Hindlimb muscle (tissue), 1 donor: ENCODE data around the gene CCDC92. TPM values are rescaled to one million over a fixed set of nuclear protein-coding genes. Genes with fewer than 3 reads are reported as not detected.
"Not testable (repeated sequence)": the region's sequence is repeated elsewhere in the genome, so short reads cannot be mapped to it uniquely, and the experiment has no call there.

ENCODE experiments used
- DNase-seq: peaks from one replicate; pipeline ENCODE4 v3.0.0-alpha.2; 2013
- polyA plus RNA-seq: library from polyadenylated mRNA; unstranded; fragments of 120-200 nt; gene quantifications from one replicate; pipeline ENCODE4 v1.2.1, GENCODE V29; 2013; ENCODE audit not compliant: insufficient read length

The CCDC92 gene
- polyA plus RNA-seq, 1 donor, result 29.5 TPM

GRCh38 chr12:123936471-123936870, 36.2 kb downstream of the CCDC92 start:
- no peak for DNase-seq

DNA sequence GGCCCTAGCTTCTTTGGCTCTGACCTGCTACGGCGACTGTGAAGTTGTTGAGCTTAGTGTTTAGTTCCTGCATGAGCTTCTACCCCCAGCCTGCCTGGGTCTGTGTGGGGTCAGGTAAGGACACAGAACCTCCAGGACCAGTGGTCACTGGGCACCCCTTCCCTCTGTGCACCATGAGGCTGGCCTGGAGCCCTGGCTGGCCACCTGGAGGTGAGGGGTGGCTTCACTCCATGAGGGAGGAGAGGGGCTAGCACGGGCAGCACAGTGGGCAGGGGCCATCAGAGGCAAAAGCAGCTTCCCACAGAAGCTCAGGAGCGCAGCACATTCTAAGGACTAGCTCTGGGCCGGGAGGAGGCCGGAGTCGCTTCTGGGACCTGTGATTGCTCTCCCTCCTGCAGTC, 36.7 kb downstream of the CCDC92 start:
- no peak for DNase-seq

- no peak for DNase-seq
Measured at GRCh38 chr12:123934829-123935228, 37.8 kb downstream of the CCDC92 start.

DNA sequence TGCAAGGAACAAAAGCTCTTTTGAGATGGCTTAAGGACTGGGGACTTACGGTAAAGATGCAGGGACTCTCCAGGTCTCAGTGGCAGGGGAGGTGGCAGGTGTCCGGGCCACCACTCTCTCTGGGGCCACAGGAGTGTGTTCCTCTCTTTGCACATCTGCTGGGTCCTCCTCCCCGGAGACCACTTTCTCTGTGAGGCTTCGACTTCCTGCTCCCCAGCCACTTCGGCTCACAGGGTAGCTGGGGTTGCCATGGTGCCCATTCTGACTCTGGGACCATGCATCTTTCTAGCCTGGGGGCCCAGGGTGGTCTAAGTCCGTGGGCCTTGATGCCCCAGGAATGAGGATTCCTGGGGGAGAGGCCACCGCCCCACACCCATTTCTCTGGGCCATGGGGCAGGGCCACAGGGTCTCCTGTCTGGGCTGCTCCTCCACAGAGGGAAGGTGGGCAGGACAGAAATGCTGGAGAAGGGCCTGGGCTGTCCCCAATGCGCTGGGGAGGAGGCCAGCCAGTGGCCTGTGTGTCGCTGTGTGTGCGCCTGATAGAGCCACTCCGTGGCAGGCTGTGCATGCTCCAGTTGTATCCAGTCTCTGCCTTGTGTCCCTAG, 38.5 kb downstream of the CCDC92 start:
- no peak for DNase-seq

GRCh38 chr12:123933214-123933613, 39.4 kb downstream of the CCDC92 start:
- no peak for DNase-seq

GRCh38 chr12:123931686-123932321, 40.8 kb downstream of the CCDC92 start:
- no peak for DNase-seq

GRCh38 chr12:123929946-123930583, 42.6 kb downstream of the CCDC92 start:
- no peak for DNase-seq

- no peak for DNase-seq
Measured at GRCh38 chr12:123928897-123929296, 43.7 kb downstream of the CCDC92 start.

- no peak for DNase-seq
Measured at GRCh38 chr12:123928274-123928865, 44.3 kb downstream of the CCDC92 start.

- DNase-seq, result no peak
Measured at GRCh38 chr12:123924539-123924938, 48.1 kb downstream of the CCDC92 start.

GRCh38 chr12:123923927-123924326, 48.7 kb downstream of the CCDC92 start:
- DNase-seq, result no peak

- DNase-seq, result no peak
Measured at GRCh38 chr12:123923038-123923437, 49.6 kb downstream of the CCDC92 start.

DNA sequence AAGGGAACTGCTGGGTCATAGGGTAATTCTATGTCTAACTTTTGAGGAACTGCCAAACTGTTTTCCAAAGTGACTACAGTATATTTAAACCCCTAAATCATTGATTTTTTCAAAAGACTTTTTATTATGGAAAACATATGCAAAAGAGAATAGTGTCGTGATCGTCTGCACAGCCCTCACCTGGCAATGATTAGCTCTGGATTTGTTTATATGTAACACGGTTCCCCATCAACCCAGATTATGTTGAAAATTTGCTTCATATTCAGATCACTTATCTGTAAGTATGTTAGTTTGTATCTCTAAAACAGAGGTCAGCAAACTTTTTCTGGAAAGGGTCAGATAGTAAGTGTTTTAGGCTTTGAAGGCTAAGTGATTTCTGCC, 52.7 kb downstream of the CCDC92 start:
- no peak for DNase-seq

- no peak for DNase-seq
Measured at GRCh38 chr12:123917337-123917850, 55.2 kb downstream of the CCDC92 start.

DNA sequence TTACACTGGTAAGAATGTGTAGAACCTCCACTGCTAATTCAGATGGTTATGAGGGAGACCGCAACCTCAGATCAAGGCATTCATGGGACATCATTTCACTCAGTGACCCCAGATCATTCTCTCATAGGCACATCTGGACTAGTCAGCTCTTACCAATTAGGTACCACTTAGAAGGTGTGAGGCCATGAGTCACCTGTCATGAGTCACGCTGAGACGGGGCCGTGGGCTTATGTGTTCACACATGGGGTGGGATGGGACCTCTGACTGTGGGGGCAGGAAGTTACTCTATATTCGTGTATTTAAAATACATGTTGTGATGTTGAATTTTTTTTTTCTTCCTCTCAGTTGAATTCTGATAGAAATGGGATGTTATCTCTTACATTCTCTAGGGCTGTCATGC, 55.9 kb downstream of the CCDC92 start:
- DNase-seq, result no peak

DNA sequence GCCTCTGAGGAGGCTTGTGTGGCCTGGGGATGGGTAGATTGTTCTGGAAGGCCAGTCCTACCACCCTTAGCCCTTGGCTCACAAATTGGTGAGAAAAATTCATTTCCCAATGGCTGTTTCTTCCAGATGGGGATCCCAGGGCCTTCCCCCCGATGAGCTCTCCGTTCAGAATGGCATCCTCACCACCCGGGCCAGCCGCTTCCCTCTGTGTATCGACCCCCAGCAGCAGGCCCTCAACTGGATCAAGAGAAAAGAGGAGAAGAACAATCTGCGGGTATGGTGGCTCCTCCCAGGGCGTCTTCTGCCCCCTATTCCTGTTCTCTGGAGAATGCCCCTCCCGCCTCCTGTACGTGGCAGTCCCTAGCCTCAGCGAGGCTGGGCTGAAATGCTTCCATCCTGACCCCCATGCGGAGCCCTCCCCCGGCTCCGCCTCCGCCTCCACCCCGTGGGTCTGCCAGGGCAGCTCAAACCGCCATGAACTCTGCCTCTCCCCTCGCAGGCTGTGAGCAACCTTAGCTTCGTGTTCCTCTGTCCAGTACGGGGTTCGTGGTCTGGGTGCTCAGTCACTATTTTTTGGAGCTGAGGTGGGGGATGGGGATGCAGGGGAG, 57.8 kb downstream of the CCDC92 start:
- DNase-seq, result no peak

DNA sequence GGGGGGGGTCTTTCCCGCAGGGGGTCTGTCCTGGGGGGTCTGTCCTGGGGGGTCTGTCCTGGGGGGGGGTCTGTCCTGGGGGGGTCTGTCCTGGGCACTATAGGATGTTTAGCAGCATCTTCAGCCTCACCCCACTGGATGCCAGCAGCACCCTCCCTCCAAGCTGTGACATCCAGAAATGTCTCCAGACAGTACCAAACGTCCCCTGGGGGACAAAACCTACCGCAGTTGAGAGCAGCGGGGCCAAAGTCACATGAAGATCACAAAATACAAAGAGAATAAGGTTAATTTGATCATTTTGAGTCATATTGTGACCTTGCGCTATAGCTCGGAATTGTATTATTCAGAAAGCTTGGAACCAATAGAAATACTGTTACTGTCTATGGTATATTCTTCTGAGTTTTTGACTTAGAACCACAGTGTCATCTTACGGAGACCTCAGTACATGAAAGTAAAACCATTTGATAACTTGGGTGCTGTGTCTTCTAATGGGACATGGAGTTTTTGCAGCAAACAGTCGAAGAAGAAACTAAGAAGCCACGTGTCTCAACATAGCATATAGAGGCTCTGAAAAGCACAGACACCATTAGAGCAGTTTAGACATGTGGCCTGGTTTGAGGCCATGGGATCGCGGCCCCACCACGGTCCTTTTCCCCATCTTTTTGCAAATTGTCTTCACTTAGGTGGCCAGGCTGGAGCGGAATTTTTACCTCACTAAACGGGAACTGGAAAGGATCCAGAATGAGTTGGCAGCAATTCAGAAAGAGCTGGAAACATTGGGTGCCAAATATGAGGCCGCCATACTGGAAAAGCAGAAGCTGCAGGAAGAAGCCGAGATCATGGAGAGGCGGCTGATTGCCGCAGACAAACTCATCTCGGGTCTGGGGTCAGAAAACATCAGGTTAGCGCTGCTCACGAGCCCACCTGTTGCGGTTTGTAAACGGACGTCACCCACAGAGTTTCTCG, 59.9 kb downstream of the CCDC92 start:
- no peak for DNase-seq

- not testable (repeated sequence) for DNase-seq
Measured at GRCh38 chr12:123911672-123912409, 60.8 kb downstream of the CCDC92 start.

GRCh38 chr12:123910761-123911193, 61.9 kb downstream of the CCDC92 start:
- no peak for DNase-seq

GRCh38 chr12:123910057-123910456, 62.6 kb downstream of the CCDC92 start:
- DNase-seq, result no peak
